Dedifferentiated amniotic fluid mesenchymal stem cell (primary cell): ENCODE measurements around the gene FOXC1.
A peak's percentile ranks its signal among the peaks of the same experiment; 100 is the strongest.

ENCODE experiments used
- DNase-seq: peaks from one replicate; pipeline ENCODE4 v3.0.0-alpha.2; 2016; ENCODE audit errors: extremely low spot score

FOXC1 gene

DNA sequence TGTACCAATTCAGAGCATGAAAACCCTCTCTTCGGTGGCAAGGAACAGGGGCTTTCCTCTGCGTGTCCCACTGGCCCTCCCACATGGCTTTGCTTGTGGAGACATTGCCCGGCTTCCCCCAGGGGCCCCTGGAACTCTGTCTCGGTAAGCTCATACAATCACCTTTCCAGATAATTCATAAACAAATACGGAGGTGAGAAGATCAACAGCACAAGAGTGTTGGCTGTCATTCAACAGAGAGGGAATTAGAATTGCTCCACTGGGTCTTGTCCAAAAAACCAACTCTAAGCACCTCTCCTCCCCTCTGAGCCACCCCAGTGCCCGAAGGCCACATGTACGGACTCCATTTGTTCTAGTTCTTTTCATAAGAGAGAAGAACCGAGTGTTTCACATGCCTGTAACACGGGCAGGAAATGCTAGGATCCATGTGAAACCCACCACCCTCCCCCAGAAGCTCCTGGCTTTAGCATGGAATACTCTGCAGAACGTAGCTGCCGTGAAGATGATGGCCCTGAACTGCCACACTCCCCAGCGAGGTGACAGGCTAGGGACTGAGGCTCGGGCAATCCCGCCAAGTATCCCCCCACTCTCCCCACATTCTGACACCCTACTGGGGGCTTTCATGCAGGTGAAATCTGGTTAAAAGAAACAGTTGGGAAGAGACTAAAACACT, 24.6 kb upstream of the FOXC1 start:
- no peak for DNase-seq

DNA sequence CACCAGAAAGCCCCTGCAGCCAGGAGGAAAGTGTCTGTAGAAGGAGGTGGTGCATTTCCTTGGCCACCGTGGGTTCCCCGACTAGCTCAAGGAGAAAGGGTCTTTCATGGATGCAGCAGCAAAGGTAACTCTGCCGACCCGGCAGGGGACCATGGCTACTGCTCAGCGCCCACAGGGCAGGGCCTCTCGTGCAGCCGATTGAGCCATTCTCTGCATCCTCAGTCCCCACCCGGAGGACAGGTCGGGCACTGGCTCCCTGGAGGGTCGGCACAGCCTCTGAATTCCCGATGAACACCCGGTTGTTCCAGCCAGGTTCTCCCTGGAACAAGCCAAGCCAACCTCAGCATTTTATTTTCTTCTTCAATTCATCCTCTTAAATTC, 24.1 kb upstream of the FOXC1 start:
- no peak for DNase-seq

DNA sequence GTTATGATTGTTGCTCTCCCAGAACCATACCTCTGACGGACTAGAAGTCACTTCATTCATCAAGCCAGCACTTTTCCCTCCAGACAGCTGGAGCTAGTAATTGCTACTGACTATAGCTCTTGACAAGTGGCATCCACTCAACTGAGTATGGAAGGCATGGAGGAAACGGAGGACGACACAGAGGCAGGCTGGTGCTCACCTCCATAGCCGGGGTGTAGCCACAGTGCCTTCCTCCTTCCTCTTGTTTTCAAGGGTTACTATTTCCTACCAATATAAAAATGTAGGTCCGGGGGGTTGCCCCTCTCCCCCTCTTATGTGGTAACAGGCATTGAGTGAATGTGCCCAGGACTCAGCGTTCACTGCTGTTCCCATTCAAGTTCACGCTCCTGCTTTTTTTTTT, 23.5 kb upstream of the FOXC1 start:
- no peak for DNase-seq

DNA sequence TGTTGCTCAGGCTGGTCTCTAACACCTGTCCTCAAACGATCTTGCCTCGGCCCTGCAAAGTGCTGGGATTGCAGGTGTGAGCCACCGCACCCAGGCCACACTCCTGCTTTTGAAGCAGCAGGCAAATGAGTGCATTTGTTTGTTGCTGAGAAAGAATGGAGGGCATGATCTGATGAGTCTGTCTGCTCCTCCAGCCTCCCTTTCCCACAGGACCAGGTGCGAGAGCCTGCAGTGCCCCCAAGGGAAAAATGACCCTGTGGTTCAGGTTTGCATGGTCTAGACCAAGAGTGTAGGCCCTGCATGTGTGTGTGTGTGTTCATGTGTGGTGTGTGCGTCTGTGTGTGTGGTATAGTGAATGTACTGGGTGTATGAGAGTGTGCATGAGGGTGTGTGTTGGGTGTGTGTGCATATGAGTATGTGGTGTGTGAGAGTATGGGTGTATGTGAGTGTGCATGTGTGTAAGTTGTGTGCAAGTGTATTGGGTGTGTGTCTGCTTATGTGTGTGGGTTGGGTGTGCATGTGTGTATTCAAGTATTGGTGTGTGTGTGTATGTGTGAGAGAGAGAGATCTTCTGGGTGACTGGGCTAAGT, 22.8 kb upstream of the FOXC1 start:
- no peak for DNase-seq

DNA sequence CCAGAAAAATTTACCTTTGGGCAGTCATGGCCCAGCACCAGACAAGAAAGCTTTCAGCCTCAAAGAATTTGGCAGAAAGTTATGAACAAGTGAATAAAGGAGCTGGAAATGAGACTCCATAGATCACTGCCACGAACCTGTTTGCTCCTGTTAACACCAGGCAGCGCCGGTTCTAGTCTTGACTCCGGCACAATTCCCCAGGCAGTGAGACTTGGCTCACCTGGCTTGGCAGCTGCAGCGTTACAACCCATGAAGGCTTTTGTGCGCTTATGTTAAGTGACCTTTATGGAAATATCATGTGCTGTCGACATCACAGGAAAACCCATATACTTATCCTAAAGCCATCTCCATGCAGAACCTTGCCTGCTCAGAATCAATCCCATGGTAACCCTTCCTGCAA, 22.2 kb upstream of the FOXC1 start:
- DNase-seq, result no peak

DNA sequence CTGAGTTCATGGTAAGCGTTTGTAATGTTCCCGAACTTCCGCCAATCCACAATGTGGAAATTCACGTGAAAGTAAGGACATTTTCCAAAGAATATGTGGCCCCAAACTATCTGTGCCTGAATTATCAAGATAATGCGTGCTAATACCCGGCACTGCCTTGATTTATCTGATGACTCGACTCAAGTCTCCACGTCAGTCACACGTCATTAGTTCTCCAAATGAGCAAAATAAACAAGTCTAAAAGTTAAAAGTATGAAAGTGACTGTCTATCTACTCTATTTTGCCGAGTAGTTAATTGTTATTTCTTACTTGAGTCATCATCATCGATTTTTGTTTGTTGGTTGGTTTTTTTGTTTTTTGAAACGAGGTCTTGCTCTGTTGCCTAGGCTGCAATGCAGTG, 21.7 kb upstream of the FOXC1 start:
- DNase-seq, result no peak

DNA sequence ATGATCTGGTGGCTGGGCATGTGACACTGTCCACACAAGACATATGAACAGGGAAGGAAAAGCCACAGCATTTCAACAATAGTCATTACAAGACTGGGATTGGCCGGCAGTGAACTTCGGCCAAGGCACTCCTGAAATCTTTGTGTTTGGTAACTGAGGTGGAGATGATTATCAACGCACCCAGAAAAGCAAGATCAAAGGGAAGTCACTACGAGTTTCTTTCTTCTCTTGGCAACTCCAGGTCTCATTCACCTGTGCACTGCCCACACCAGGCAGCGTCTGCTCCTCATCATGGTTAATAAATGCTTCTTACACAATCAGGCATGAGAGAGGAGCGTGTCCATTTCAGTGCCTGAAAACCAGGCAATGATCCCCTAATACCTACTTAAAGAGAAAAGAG, 20.5 kb upstream of the FOXC1 start:
- DNase-seq, result no peak

DNA sequence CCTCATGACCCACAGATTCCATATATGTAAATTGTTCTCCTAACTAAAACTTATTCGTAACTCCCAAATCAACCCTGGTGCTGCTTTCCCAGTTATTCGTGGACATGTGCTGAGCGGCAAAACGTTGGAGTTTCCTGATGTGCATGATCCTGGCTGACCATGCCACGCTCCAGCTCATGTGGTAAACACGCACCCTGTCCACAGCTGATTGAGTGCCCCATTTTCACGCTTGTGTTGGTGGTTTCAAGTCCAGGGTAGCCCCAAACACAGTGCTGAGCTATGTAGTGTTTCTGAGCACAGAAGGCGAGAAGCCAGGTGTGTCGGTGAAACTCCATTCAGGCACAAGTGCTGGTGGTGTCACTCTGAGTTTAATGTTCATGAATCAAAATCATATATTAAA, 19.1 kb upstream of the FOXC1 start:
- no peak for DNase-seq

DNA sequence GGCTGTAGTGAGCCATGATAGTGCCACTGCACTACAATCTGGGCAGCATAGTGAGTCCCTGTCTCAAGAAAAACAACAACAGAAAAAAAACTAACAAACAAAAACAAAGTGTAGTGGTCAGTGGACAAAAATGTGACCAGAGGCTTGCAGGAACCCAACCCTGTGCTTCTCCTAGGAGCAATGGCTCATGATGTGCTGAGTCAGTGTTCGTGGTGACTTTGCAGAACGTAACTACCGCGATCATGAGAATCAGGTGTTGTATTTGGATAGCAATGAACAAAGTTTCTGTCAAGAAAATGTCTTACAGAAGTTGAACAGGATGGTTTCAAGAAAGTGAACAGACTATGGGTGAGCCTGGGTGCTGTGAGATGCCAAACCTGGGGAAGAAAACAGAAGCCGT, 18.5 kb upstream of the FOXC1 start:
- DNase-seq, result no peak

DNA sequence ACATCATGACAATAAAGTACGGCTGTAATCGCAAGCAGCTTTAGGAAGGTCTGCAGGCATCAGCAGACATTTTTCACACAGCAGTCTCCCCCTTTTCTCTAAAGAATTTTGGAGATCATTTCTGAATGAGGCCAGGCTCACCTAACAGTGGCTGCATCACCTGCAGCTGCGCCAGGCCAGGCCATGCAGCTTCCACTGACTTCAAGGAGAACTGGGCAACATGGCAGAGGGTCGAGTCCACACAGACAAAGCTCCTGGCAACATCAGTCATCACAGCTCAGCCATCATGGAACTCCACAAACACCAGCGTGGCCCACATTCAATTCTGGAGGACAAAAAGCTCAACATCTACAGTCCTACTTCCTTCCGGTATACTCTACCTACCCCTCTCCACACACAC, 17.8 kb upstream of the FOXC1 start:
- no peak for DNase-seq

DNA sequence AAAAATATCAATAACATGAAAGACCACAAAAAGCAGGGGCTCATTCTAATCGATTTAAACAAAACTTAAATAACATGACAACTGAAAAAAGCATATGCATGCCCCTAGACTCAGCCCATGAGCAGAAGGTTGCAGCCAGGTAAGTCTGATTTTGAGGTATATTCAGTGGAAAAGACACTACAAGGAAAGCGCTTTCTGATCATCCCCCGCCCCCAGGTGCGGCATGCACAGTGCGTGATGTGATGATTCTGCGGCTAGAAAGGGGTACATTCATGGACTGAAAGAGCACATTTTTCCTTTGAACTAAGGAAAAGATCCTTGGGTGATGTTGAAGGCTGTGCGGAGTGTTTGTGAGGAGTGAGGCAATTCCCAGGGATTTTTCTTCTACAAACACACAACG, 16.9 kb upstream of the FOXC1 start:
- no peak for DNase-seq

DNA sequence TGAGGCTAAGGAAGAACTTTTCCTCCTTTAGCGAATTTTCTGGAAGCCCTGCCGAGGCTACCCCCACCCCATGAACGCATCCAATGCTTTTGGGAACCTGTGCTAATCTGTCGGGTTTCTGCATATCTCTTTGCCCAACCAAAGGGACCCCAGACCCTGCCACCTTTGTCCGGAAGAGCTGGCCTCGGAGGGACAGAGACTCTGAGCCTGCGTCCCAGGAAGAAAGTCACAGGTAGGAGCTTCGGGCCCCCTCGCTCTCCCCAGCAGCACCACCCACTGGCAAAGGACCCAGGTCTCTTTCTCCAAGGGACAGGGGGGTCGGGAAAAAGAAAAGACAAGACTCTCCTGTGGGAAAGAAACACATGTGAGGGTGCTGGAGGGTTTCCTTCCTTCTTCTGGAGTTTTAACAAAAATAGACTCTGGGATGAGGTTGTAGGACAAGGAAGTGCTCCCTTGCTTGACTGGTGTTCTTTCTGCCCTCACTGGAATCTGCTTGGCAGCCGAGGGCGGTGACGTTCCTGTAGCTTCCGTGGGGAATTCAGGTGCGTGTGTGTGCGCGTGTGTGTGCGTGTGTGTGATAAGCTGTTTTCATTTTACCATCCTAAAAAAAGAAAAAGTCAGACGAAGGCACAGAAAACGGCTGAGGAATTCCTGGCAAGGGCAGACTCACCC, 16.3 kb upstream of the FOXC1 start:
- no peak for DNase-seq

DNA sequence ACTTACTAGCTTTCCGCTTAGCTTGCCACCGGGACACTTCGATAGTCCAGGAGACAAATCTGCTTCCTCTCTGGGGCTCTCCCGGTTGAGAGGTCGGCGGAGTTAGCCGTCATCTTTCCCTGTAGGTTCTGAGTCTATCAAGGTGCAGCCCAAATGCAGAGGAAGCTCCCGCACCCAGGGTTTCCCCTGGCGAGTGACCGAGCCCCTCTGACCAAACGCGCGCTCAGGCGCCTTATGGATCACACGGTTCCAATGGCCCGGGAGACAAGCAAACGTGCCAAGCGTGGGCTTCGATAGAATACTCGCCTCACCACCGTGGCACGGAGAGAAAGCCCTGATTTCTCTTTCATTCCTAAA, 15.8 kb upstream of the FOXC1 start:
- no peak for DNase-seq

DNA sequence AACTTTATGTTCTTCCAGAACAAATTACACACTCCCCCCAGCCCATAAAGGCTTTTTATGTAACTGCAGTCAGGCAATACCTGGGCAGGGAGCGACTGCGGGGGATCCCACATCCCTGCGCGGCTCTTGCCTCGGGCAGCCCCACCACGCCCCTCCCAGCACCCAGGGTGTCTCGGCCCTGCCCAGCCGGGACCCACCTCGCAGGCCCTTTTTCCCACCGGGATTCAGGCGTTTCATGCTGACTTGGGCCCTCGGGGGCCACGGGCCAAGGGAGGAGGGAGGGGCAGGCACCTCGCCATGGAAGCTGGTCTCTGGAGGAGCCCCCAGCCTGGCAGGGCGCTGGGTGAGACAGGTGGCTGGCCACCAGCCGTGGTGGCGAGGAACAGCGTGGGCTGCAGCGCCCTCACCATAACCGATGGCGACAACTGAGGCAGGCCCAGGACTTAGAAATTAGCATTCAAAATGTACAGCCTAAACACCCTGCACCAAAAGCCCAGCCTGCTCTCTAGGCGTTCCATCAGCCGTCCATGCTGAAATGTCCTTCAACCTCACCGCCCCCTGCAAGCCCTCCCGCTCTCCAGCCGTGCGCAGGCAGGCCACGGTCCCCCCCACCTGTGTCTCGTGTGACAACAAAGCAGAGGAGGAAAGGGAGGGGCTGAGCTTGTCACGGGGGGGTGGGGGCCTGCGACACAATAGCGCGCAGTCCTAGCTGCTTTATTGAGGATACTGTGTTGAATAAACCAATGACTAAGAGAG, 15.1 kb upstream of the FOXC1 start:
- no peak for DNase-seq

DNA sequence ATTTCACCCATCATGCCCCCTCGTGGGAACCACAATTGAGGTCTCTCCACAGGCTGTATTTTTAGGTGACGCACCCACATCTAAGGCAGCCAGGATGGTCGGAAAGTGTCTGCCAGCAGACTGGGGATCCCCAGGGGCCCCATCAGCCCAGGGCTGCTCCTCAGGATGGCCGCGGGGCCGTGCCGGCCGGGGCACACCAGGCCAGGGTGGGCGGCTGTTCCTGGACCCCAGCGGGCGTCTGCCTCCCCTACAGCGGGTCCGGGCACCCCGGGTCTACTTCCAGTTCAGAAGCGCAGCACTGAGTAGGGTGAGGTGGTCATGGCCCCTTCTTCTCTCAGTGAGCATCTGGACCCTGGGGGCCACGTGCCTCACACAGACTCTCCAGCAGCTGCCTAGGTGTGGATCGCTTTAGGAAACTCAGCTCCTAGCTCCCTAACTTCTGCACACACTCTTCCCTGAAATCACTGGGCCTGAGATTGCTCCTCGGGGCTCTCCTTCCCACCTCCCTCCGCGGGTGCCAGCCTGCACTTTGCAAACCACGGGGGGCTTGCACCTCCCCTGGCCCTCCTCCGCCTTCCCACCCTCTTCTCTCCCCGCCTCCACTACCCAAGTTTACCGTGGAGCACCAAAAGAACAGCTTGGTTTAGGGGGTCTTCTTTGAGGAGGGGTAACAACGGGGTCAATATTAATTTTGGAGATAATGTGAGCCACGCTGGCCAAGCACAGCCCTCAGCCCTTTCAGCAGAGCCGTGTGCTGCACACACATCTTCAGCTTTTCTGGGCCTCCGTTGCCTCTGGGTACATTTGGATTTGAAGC, 14.2 kb upstream of the FOXC1 start:
- no peak for DNase-seq

DNA sequence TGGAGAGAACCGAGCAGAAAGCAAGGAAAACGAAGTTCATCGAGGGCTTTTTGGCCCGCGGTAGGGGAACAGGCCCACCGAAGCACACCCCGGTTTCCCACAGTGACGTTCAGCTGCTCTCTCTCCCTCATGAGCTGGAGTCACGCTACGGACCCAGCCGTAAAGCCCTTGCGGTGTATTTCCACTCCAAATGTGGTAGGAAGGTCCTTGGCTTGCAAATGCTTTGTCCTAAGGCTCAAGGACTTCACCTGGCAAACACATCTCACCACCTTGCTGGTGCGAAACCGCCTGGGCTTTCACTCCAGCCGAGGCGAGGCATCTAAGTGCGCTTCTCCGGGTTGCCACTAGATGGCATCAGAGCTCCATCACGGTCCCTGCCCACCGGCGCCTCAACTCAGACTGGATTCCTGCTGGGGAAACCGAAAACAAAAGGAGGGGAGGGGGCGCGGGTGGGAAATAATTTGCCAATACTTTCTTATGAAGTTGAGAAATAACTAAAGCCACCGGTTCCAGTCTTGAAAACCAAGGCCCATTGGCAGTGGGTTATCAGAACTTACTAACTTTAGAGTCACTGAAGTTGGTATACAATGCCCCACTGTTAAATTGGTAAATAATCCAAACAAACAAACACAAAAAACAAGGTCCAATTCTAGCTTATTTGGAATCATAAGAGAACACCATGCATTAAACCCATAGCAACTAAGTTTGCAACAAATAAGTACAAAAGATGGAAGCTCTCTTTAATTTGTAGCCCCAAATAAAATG, 13.4 kb upstream of the FOXC1 start:
- DNase-seq, result peak; percentile 31

DNA sequence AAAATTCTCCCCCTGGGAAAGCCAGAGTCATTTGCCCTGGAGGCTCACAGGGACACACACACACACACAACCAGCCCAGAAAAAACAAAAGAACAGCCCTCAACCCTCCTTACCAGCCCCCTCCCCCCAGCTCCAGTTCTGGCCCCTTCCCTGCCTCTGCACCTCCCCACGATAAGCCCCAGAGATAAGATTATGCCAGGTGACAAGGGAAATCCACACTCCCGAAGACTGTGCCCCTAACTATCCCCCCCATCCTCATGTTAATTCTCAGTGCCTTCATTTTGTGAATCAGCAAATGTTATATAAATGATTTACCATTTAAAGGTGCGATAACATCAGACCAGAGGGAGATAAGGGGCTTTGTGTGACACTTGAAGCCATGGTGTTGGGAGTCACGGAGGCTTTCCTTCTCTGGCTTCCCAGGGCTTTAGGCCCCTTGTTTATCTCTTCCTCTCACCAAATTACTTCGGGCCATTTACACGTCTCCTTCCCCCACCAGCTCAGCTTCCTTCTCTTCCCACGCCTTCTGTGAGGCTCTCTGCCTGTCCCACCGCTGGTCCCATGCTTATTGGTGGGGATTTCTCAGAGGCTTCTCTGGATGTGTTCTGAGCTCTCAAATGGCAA, 12.5 kb upstream of the FOXC1 start:
- no peak for DNase-seq

DNA sequence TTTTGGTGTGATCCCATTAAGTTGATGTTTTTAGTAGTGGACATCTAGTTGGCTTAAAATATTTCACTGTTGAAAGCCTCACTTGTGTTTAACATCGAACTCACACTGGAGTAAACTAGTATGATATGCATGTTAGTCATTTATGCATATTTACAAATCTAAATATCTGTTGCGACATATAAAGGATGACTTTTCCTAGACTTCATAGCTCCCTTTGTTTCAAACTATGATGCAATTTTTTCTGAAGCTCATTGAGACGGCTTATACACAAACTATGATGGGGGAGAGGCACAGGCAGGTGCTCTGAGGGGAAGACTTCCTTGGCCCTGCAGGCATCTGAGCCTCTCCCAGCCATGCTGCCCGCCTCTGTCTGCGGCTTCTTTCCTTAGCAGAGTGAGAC, 11.8 kb upstream of the FOXC1 start:
- DNase-seq, result no peak

DNA sequence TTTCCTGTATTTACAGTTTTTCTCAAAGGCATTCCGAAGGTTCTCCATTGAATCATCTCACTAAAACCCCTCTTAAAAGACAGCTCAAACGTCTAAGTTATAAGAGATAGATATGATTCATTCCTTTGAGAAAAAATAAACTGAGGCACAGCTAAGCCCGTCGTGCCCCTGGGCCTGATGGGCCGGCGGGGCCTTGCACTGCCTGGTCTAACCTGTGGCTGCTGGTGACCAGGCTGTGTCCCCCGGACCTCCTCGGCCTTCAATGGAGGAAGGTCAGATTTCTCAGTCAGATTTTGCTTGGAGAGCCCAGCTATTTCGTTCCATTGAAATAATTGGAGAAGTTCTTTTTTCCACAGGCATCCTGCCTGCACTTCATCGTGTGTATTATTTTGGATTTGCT, 11.3 kb upstream of the FOXC1 start:
- DNase-seq, result no peak

DNA sequence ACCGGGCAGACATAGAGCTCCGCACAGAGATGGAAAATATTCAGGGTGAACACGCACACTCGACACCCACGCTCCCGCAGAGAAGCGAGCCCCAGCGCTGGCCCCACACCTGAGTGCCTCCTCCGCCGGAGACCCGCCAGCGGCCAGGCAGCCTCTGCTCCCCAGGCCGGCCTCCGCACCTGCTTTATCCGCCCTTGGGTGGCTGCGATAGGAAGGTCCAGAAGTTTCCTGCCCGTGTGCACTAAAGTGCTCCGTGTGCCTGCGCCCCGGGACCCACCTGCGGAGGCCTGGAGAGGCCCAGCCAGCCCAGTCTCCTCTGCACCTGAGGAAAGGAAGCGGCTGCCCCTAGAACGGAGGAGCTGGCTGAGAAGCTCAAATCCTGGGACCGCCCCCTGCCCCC, 10.8 kb upstream of the FOXC1 start:
- DNase-seq, result no peak

DNA sequence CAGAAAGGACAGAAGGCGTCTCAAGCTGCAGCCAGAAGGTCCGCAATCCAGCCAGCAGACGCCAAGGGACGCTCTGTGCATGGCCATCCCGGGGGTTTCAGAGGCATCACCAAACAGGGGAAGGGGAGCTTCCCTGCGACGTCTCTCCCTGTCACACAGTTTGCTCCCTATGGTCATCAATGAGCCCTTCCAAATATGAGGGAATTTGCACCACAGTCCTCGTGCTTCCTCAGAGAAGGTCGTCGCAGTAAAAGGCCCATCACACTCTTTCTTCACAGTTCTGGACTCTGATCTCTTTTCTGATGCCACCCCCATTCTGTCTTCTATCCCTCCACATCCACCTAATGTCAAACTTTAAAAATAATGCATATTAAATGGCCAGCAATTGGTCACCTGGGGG, 10.2 kb upstream of the FOXC1 start:
- no peak for DNase-seq
